Fibroblast of lung (primary cell): ENCODE data around the gene FMNL2.

Source experiments
- EZH2 ChIP-seq: IDR thresholded peaks from 2 replicates; pipeline ENCODE4 v1.5.1; 2012; ENCODE audit warnings: low read length, control low read depth, mild to moderate bottlenecking; ENCODE audit errors: missing control alignments
- TF ChIP-seq, protein P1 (sequence below), 2 donors: IDR thresholded peaks in 1 of 2; conservative IDR thresholded peaks in 1 of 2; 1 replicate in 1 of 2; 2 replicates in 1 of 2; pipeline ENCODE4 v1.5.1; 2011 to 2012; ENCODE audit warnings: low read length in 2 of 2, control low read depth in 1 of 2, inconsistent platforms in 1 of 2, low read depth in 1 of 2, mild to moderate bottlenecking in 1 of 2

DNA sequence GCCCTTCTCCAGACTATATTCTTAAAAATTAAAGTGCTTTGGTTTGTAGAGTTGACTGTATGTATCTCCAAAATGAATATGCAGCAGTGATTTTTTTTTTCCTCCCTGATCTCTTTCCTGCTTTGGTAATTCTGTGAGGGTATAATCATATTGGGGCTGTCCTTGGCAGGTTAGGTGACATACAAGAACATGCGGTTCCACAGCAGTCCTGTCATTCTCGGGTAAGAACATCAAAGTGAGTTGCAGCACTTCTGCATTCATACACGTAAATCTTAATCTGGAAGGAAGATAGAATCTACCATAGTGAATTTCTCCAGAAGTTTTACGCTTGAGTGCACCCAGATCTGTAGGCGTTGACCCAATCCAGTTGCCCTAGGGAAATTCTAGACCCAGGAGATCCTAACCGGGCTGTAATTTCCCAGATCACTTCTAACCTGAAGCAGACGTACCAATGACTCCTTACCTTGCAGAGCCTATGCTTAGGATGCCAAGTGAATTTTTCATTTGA, 272.9 kb downstream of the FMNL2 start:
- TF ChIP-seq, protein P1, sequence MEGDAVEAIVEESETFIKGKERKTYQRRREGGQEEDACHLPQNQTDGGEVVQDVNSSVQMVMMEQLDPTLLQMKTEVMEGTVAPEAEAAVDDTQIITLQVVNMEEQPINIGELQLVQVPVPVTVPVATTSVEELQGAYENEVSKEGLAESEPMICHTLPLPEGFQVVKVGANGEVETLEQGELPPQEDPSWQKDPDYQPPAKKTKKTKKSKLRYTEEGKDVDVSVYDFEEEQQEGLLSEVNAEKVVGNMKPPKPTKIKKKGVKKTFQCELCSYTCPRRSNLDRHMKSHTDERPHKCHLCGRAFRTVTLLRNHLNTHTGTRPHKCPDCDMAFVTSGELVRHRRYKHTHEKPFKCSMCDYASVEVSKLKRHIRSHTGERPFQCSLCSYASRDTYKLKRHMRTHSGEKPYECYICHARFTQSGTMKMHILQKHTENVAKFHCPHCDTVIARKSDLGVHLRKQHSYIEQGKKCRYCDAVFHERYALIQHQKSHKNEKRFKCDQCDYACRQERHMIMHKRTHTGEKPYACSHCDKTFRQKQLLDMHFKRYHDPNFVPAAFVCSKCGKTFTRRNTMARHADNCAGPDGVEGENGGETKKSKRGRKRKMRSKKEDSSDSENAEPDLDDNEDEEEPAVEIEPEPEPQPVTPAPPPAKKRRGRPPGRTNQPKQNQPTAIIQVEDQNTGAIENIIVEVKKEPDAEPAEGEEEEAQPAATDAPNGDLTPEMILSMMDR (conservative IDR thresholded peaks at IDR 0.05 in 1 of 2, IDR thresholded peaks at IDR 0.05 in 1 of 2; ENCODE audit: low read depth in 1 of 2, low read length in 2 of 2) = no peak
- no peak for TF ChIP-seq EZH2
